ENCODE results near the gene CENPS. TPM values are rescaled to one million over a fixed set of nuclear protein-coding genes. Genes with fewer than 3 reads are reported as not detected.

CENPS gene
- total and polyA plus RNA-seq, 9 of the 15 experiments (the other 6 are each of a cell fraction or from before 2014, with no cell fraction given): 10.2 to 36.0 (median 26.0) TPM

DNA sequence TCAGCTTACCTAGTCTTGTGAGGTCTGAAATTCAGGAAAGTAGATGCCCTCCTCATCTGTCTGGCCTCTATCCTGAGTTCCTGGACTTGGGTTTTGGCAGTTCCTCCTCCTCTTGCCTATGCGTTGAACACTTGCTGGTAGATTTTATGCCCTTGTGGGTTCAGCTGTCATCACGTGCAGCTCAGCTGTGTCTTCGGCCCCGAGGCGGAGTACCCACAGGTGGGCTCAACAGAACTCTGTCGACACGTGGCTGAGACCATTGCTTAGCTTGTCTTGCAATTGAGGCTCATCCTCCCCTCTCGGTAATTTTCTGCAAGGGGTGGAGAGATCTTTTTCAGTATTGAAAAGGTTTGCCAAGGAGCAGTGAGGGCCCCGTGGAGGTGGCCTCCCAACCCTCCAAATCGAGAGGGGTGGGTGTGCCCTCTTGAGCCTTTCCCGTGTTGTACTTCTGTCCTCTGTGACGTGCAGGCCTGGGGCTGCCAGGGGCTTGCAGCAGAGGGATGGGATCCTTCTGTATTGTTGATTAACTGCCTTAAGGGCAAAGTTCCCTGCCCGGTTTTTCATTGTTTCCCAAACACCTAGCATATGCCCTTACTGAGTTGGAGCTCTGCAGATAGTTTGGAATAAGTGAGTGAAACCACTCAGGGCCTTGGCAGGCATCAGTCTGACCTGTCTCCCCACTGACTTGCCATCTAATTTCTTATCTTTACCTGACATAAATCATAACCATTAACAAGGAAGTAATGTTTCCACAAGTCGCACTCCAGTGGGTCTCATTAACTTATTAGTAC, 2.9 kb downstream of the CENPS start:
- TF ChIP-seq, protein P1, sequence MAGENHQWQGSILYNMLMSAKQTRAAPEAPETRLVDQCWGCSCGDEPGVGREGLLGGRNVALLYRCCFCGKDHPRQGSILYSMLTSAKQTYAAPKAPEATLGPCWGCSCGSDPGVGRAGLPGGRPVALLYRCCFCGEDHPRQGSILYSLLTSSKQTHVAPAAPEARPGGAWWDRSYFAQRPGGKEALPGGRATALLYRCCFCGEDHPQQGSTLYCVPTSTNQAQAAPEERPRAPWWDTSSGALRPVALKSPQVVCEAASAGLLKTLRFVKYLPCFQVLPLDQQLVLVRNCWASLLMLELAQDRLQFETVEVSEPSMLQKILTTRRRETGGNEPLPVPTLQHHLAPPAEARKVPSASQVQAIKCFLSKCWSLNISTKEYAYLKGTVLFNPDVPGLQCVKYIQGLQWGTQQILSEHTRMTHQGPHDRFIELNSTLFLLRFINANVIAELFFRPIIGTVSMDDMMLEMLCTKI (IDR thresholded peaks at IDR 0.05; ENCODE audit: partially characterized antibody): no peak
- TF ChIP-seq MEIS2 (IDR thresholded peaks at IDR 0.05; ENCODE audit: partially characterized antibody): peak; percentile 51
- in situ Hi-C loops (cut with MboI): loop anchor here (5.0 kb wide), 1 partner anchor 59 kb away; no protein-coding TSS in a partner anchor
- FAIRE-seq: no peak
- no peak for DNase-seq (ENCODE audit: extremely low read depth in 1 of 4, low spot score in 3 of 4)
- CTCF ChIA-PET (ENCODE audit: low intra/inter-chr PET ratio): interaction anchor here (5.7 kb wide), 1 partner anchor 61 kb away, joined by 95 read pairs; no protein-coding TSS in a partner anchor
- H4K20me1 ChIP-seq (replicated peaks; ENCODE audit: control insufficient read depth, insufficient read depth, low read length): no peaks in the 10 kb centered on the region
- WGBS (ENCODE audit: insufficient coverage, low coverage, missing lambda C conversion rate): 60% methylated on average over 14 of the region's 14 CpGs
- H3K9me3 ChIP-seq (replicated peaks; ENCODE audit: control insufficient read depth, insufficient read depth, low read depth, low read length): no peaks in the 10 kb centered on the region
- H3K79me2 ChIP-seq (ENCODE audit: control insufficient read depth, insufficient read depth, low read length): peaks cover 12% of the 10 kb centered on the region; the same call in 2 of the 3 replicates
- intact Hi-C loops (cut with micrococcal nuclease): no loop called here
- H2AFZ ChIP-seq (ENCODE audit: low read depth, low read length): no peak overlapping the region
- BruUV-seq (replicated peaks): no TSS peak
- H3K27me3 ChIP-seq (ENCODE audit: control insufficient read depth in 2 of 2, insufficient read depth in 2 of 2, low read length in 2 of 2): no peaks in the 10 kb centered on the region
- H3K36me3 ChIP-seq (ENCODE audit: control insufficient read depth, insufficient read depth, low read length): no peaks in the 10 kb centered on the region
- H3K27ac ChIP-seq (ENCODE audit: extremely low read depth, low read depth, low read length): no peak overlapping the region
- peaks cover 9 to 21% of the 10 kb centered on the region in 2 experiments; a peak in 4 of 5 replicates for H3K4me1 ChIP-seq (replicated peaks in 1 of 2; ENCODE audit: control insufficient read depth in 2 of 2, insufficient read depth in 2 of 2, low read length in 2 of 2)
- POLR2A ChIA-PET: interaction anchor here (0.6 to 1.9 kb wide), 4 partner anchors 9 to 354 kb away, joined by 3 to 9 read pairs (median 4); partner anchors contain the start of gene CORT
- H3K4me3 ChIP-seq: no peak overlapping the region
- H3K9me1 ChIP-seq (ENCODE audit: control insufficient read depth, insufficient read depth, low read length): peaks cover 3% of the 10 kb centered on the region
- no peak overlapping the region for H3K4me2 ChIP-seq (ENCODE audit: insufficient read depth, low read length)
- no peak overlapping the region; a peak in 1 of 4 replicates for H3K9ac ChIP-seq (ENCODE audit: insufficient read depth in 1 of 2, low read depth in 2 of 2, low read length in 2 of 2)
- ATAC-seq: no peak

Data from K562 (cell line).